GM21381 (cell line): ENCODE results near the gene NOC2L.
A peak's percentile ranks its signal among the peaks of the same experiment; 100 is the strongest.

Experiments used
- ATAC-seq: cut with Tn5 transposase; IDR thresholded peaks from one replicate; pipeline ENCODE4 v1.9.1; 2021; ENCODE audit warnings: mild to moderate bottlenecking, moderate library complexity; ENCODE audit not compliant: unreplicated experiment

NOC2L gene

DNA sequence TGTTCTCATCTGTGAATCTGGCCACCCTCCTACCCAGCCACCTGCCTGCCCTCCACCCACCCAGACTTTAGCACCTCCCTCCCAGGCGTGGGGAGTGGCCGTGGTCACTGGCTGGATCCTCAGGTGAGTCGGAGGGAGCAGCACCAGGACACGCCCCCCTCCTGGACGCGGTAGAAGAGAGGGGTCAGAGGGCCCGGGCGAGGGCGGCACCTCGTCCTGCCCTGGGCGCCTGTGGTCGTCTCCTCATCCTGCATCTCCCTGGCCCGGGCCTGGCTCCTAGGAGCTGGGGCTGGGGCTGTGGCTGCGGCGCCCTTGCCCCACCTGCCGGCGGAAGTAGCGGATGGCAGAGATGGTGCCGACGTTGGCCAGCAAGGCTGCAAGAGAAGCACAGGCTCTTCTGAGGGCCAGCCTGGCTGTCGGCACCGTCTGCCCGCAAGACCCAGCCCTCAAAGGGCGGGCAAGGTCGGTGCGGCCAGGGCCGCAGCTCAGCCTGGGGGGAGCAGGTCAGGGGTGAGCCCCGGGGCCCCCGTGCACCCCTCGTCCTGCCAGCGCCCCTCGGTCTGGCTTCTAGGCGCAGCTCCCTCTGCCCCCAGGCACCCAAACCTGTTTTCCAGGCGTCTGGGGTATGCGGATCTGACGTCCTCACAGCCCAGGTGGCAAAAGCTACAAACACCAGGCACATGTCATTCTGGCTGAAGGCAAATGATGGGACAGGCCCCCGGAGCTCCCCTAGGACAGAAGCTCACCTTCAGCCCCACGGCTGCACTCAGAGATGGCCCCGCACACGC is 17.0 kb upstream of the NOC2L start:
- no peak for ATAC-seq

- no peak for ATAC-seq
Measured at GRCh38 chr1:975365-975764, 16.3 kb upstream of the NOC2L start.

DNA sequence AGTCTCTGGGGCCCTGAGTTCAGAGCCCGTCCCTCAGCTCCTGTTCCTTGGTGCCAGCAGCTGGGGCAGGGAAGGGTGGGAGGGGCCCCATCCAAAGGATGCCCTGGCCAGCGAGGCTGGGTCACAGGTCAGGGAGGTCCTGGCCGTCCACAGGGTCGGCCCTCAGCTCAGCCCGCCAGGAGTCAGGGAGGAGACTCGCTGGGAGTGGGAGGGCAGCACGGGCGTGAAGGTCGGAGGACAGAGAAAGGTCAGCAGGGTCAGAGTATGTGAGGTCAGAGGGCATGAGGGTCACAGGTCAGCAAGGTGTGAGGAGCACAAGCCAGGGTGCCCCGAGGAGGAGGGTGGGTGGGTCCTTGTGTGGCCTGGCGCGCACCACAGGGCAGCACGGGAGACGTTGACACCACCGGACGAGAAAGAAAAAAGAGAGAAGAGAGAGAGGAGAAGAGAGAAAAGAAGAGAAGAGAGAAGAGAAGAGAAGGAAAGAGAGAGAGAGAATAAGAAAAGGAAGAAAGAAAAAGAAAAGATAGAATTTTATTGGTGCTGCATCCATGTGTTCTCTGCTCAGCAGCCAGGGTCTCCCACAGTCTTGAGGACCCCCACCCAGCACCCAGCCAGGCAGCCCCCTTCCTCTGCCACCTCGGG is 15.8 kb upstream of the NOC2L start:
- ATAC-seq, result no peak

- ATAC-seq, result no peak
Measured at GRCh38 chr1:974293-974640, 15.2 kb upstream of the NOC2L start.

- ATAC-seq, result no peak
Measured at GRCh38 chr1:973459-974292, 14.6 kb upstream of the NOC2L start.

GRCh38 chr1:972726-973458 is 13.8 kb upstream of the NOC2L start:
- no peak for ATAC-seq

GRCh38 chr1:971751-972506 is 12.9 kb upstream of the NOC2L start:
- ATAC-seq, result no peak

DNA sequence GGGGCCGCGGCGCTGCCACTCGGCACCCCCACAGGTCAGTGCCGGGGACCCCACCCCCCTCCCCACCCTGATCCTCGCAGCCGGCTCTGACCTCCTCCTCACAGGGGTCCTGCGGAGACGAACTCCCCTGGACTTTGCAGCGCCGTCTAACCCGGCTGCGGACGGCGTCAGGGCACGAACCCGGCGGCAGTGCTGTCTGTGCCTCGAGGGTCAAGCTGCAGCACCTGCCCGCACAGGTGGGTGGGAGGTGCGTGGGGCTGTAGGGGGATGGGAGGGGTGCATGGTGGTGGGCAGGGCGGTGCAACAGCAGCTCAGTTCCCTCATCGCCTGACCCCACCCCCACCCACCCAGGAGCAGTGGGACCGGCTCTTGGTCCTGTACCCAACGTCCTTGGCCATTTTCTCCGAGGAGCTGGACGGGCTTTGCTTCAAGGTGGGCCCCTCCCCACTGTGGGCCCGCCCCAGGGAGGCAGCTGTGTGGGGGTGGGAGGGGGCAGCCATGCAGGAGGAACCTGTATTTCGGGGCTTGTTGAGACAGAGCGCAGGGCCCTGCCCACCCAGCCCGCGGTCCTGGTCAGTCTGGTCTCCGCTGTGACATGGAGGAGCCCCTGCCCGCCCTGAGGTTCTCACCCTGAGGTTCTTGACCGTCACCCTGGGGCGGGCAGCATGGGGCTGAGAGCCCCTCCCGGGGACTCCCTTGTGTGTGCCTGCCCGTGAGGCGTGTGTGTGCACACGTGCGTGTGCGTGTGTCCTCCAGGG is 12.1 kb upstream of the NOC2L start:
- ATAC-seq, result no peak

DNA sequence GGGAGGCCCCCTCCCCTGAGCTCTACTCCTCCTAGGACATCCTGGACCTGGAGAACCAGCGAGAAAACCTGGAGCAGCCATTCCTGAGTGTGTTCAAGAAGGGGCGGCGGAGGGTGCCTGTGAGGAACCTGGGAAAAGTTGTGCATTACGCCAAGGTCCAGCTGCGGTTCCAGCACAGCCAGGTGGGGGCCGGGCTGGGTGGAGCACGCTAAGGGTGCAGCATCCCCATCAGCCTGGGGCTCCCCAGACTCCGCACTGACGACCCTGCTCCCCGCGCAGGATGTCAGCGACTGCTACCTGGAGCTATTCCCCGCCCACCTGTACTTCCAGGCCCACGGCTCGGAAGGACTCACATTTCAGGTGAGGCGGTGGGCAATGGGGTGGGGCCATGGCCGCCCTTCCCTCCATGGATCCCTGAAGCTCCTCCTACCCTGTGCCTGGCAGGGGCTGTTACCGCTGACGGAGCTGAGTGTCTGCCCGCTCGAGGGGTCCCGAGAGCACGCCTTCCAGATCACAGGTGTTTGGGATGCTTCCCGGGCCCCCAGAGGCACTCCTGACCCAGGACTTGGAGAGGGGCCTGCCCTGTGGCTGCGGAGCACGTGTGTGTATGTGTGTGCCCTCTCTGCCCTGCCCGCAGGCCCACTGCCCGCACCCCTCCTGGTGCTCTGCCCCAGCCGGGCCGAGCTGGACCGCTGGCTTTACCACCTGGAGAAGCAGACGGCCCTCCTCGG is 11.4 kb upstream of the NOC2L start:
- no peak for ATAC-seq

GRCh38 chr1:969260-969855 is 10.3 kb upstream of the NOC2L start:
- no peak for ATAC-seq

DNA sequence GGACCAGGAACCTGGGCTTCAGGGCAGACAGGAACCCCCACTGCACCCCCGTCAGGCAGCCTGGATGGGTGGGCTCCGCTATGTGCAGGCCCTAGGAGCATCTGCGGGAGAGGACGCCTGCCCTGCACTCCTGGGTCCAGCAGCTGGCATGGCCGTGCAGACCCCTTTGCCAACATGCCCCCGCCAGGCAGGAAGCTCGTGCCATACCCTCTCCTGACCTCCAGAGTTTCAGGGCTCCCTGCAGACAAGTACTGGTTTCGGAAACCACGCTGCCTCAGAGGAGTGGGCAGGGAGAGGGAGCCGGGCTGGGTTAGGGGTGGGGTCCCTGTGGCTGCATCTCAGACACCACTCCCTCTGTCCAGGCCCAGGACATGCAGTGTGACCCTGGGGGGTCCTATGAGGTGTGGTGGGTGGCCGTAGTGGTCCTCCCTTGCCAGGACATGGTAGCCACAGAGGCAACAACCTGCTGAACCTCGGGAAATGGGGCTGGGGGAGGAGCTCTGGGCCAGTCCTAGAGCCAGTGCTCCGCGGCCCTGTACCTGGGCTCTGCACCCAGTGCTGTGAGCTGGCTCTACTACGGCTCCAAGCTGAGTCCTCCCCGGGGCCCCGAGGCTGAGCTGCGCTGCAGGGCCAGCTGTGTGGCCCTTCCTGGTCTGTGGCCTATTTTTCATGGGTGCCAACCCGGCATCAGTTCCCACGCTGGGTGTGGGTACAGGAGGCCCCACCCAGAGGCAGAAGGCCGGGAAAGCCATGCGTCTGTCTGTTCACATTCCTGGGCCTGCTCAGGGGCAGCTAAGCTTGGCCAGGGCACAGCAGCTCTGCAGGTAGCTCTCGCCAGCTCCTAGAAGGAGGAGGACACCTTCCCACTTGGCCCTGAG is 8.6 kb upstream of the NOC2L start:
- no peak for ATAC-seq

- peak; percentile 68 for ATAC-seq
Measured at GRCh38 chr1:966704-967300, 7.7 kb upstream of the NOC2L start.

GRCh38 chr1:966135-966703 is 7.2 kb upstream of the NOC2L start, which contains the start of gene PLEKHN1:
TSS of gene PLEKHN1 (plus strand) at chr1:966482. CDS start at chr1:966532, 50 bp downstream.
- ATAC-seq, result peak; percentile 18

- ATAC-seq, result no peak
Measured at GRCh38 chr1:965526-966134, 6.6 kb upstream of the NOC2L start.

GRCh38 chr1:964691-965525 is 5.9 kb upstream of the NOC2L start:
- no peak for ATAC-seq
